GM23248 (cell line): ENCODE data around the gene EPHA3. TPM values are rescaled to one million over a fixed set of nuclear protein-coding genes. Genes with fewer than 3 reads are reported as not detected.

Experiments
- DNase-seq: peaks from one replicate; pipeline ENCODE4 v3.0.0-alpha.2; 2015
- H2AFZ ChIP-seq: fragments of 200-600 bp; sonication (generic); 2 replicates; pipeline ENCODE4 v1.6.1; 2016; ENCODE audit warnings: antibody characterized with exemption
- H3F3A ChIP-seq: fragments of 200-600 bp; sonication (generic); 2 replicates; pipeline ENCODE4 v1.6.1; 2016; ENCODE audit warnings: mild to moderate bottlenecking, antibody characterized with exemption, mixed run types; ENCODE audit not compliant: insufficient read depth
- H3K27ac ChIP-seq: fragments of 200-600 bp; sonication (generic); 2 replicates; pipeline ENCODE4 v1.5.1; 2016; ENCODE audit warnings: mild to moderate bottlenecking
- H3K27me3 ChIP-seq: fragments of 200-600 bp; sonication (generic); replicated peaks from 2 replicates; pipeline ENCODE4 v1.6.1; 2016; ENCODE audit warnings: mild to moderate bottlenecking; ENCODE audit not compliant: insufficient read depth
- H3K36me3 ChIP-seq: fragments of 200-600 bp; sonication (generic); 2 replicates; pipeline ENCODE4 v1.6.1; 2016; ENCODE audit warnings: low read depth, mild to moderate bottlenecking
- H3K4me1 ChIP-seq: fragments of 200-600 bp; sonication (generic); 2 replicates; pipeline ENCODE4 v1.6.1; 2016; ENCODE audit warnings: mild to moderate bottlenecking; ENCODE audit not compliant: insufficient read depth
- H3K4me2 ChIP-seq: fragments of 200-600 bp; sonication (generic); one replicate; pipeline ENCODE4 v1.6.1; 2016; ENCODE audit warnings: mild to moderate bottlenecking; ENCODE audit not compliant: unreplicated experiment
- H3K4me3 ChIP-seq: fragments of 200-600 bp; sonication (generic); 2 replicates; pipeline ENCODE4 v1.5.1; 2016; ENCODE audit warnings: mild to moderate bottlenecking
- H3K79me2 ChIP-seq: fragments of 200-600 bp; sonication (generic); 2 replicates; pipeline ENCODE4 v1.6.1; 2016; ENCODE audit warnings: mild to moderate bottlenecking; ENCODE audit not compliant: insufficient read depth
- H3K9ac ChIP-seq: fragments of 200-600 bp; sonication (generic); 2 replicates; pipeline ENCODE4 v1.6.1; 2016; ENCODE audit warnings: mild to moderate bottlenecking
- H3K9me2 ChIP-seq: fragments of 200-600 bp; sonication (generic); 2 replicates; pipeline ENCODE4 v1.6.1; 2016; ENCODE audit warnings: mixed run types, mild to moderate bottlenecking, moderate library complexity; ENCODE audit not compliant: insufficient read depth
- H3K9me3 ChIP-seq: fragments of 200-600 bp; sonication (generic); one replicate; pipeline ENCODE4 v1.6.1; 2017; ENCODE audit warnings: low read depth
- H4K20me1 ChIP-seq: fragments of 200-600 bp; sonication (generic); 2 replicates; pipeline ENCODE4 v1.6.0; 2016; ENCODE audit not compliant: insufficient read depth
- EZH2 ChIP-seq: fragments of 200-600 bp; sonication (generic); IDR thresholded peaks from 2 replicates; pipeline ENCODE4 v1.6.1; 2018; ENCODE audit warnings: antibody characterized with exemption, mild to moderate bottlenecking; ENCODE audit not compliant: insufficient read depth, poor library complexity, severe bottlenecking
- EZH2phosphoT487 ChIP-seq: fragments of 200-600 bp; sonication (generic); IDR thresholded peaks from 2 replicates; pipeline ENCODE4 v1.6.1; 2018; ENCODE audit warnings: antibody characterized with exemption, moderate library complexity, mild to moderate bottlenecking, low read depth; ENCODE audit not compliant: insufficient read depth
- WGBS, 2 experiments: methylation state at CpG; one replicate each; pipeline ENCODE4 v1.1.6; 2015 to 2017; ENCODE audit warnings: low lambda C conversion rate in 2 of 2, low coverage in 1 of 2; ENCODE audit errors: missing lambda C conversion rate in 2 of 2; 5-methylcytosine and 5-hydroxymethylcytosine counted together
- in situ Hi-C: fragments of 300-500 bp; cut with MboI; formaldehyde crosslinking; loops from 2 replicates; pipeline ENCODE4 v1.15.0; 2020
- polyA plus RNA-seq: library from polyadenylated mRNA; unstranded; fragments of >200 nt; fragmentation: Nextera tagmentation; extraction: Ambion mirVana; gene quantifications from 2 replicates; pipeline ENCODE4 v1.2.1, GENCODE V29; 2016
- total RNA-seq: library from RNA; depleted of rRNA; stranded (reverse); fragments of >200 nt; shearing (Covaris generic); gene quantifications from 2 replicates; pipeline ENCODE4 v1.2.3, GENCODE V29; 2014

EPHA3 gene
- total and polyA plus RNA-seq, 2 experiments from 2014 or later: under 0.01 to 0.05 TPM

- H2AFZ ChIP-seq: peak overlapping the region; percentile 9; the same call in 1 of the 2 replicates
- in situ Hi-C loops: no loop called here
- peak; percentile 95 for DNase-seq
- H3K9ac ChIP-seq: 0 out of 2 replicates have a peak overlapping the region, but pooled peaks have one; percentile 19
- TF ChIP-seq EZH2phosphoT487 (no peak), EZH2 (no peak)
- peak overlapping the region; percentile 54 for H3K4me2 ChIP-seq
- peaks cover 10% of the 10 kb centered on the region for H3F3A ChIP-seq
- no peak overlapping the region for H3K4me3 ChIP-seq
- H3K36me3 ChIP-seq: no peaks in the 10 kb centered on the region
- no peaks in the 10 kb centered on the region for H3K79me2 ChIP-seq
- H3K27ac ChIP-seq: peak overlapping the region; percentile 56
- H3K4me1 ChIP-seq: peaks cover 11% of the 10 kb centered on the region
- H4K20me1 ChIP-seq: no peaks in the 10 kb centered on the region
- no peaks in the 10 kb centered on the region for H3K27me3 ChIP-seq
- no peaks in the 10 kb centered on the region for H3K9me3 ChIP-seq
- no peaks in the 10 kb centered on the region for H3K9me2 ChIP-seq
These were observed 38.6 kb downstream of the EPHA3 start for GRCh38 chr3:89145995-89146394.

- Histone ChIP-seq H3K9me3 (no peaks in the 10 kb centered on the region), H3K9me2 (no peaks in the 10 kb centered on the region), H3K36me3 (no peaks in the 10 kb centered on the region), H3K4me2 (no peak overlapping the region), H3K79me2 (no peaks in the 10 kb centered on the region), H3F3A (no peaks in the 10 kb centered on the region), H3K4me3 (no peak overlapping the region), H4K20me1 (no peaks in the 10 kb centered on the region), H3K27ac (no peak overlapping the region), H3K27me3 (no peaks in the 10 kb centered on the region), H3K9ac (no peak overlapping the region), H3K4me1 (no peaks in the 10 kb centered on the region), H2AFZ (no peak overlapping the region)
- no peak for DNase-seq
- in situ Hi-C loops: no loop called here
- no peak for TF ChIP-seq EZH2phosphoT487
- TF ChIP-seq EZH2: no peak
These were observed 47.0 kb downstream of the EPHA3 start for GRCh38 chr3:89154416-89154815.

- 38 to 43% methylated on average over 6 of the region's 6 CpGs for WGBS, 2 experiments
- Histone ChIP-seq H3K27me3 (no peaks in the 10 kb centered on the region), H3K4me3 (0 out of 2 replicates have a peak overlapping the region, but pooled peaks have one; percentile 15), H3K4me2 (no peak overlapping the region), H3K4me1 (no peaks in the 10 kb centered on the region), H3K9me3 (no peaks in the 10 kb centered on the region), H3K9ac (no peak overlapping the region), H3K27ac (no peak overlapping the region), H4K20me1 (no peaks in the 10 kb centered on the region), H3F3A (no peaks in the 10 kb centered on the region), H3K36me3 (no peaks in the 10 kb centered on the region), H3K79me2 (no peaks in the 10 kb centered on the region), H3K9me2 (no peaks in the 10 kb centered on the region), H2AFZ (peak overlapping the region; percentile 35)
- TF ChIP-seq EZH2 (no peak), EZH2phosphoT487 (no peak)
- in situ Hi-C loops: no loop called here
- no peak for DNase-seq
These were observed 48.4 kb downstream of the EPHA3 start for GRCh38 chr3:89155811-89156210.

- DNase-seq: no peak
- H3K27ac ChIP-seq: no peak overlapping the region
- H4K20me1 ChIP-seq: no peaks in the 10 kb centered on the region
- in situ Hi-C loops: no loop called here
- H3K9me2 ChIP-seq: no peaks in the 10 kb centered on the region
- no peak overlapping the region for H3K4me2 ChIP-seq
- no peaks in the 10 kb centered on the region for H3K27me3 ChIP-seq
- H3K4me3 ChIP-seq: no peak overlapping the region
- no peak overlapping the region for H3K9ac ChIP-seq
- H3K36me3 ChIP-seq: no peaks in the 10 kb centered on the region
- H3K9me3 ChIP-seq: no peaks in the 10 kb centered on the region
- H3F3A ChIP-seq: no peaks in the 10 kb centered on the region
- H2AFZ ChIP-seq: no peak overlapping the region
- H3K4me1 ChIP-seq: no peaks in the 10 kb centered on the region
- WGBS, 2 experiments: 63 to 78% methylated on average over 3 of the region's 3 CpGs
- TF ChIP-seq EZH2phosphoT487 (no peak), EZH2 (no peak)
- no peaks in the 10 kb centered on the region for H3K79me2 ChIP-seq
These were observed 50.2 kb downstream of the EPHA3 start for GRCh38 chr3:89157575-89157974.

- no peaks in the 10 kb centered on the region for H3K36me3 ChIP-seq
- no peak overlapping the region for H3K27ac ChIP-seq
- in situ Hi-C loops: no loop called here
- no peak for DNase-seq
- 82 to 86% methylated on average over 2 of the region's 2 CpGs for WGBS, 2 experiments
- TF ChIP-seq EZH2phosphoT487 (no peak), EZH2 (no peak)
- H3K9ac ChIP-seq: no peak overlapping the region
- no peaks in the 10 kb centered on the region for H3K4me1 ChIP-seq
- no peaks in the 10 kb centered on the region for H3K9me3 ChIP-seq
- H4K20me1 ChIP-seq: no peaks in the 10 kb centered on the region
- no peaks in the 10 kb centered on the region for H3F3A ChIP-seq
- no peak overlapping the region for H2AFZ ChIP-seq
- H3K27me3 ChIP-seq: no peaks in the 10 kb centered on the region
- H3K4me3 ChIP-seq: no peak overlapping the region
- H3K4me2 ChIP-seq: no peak overlapping the region
- H3K9me2 ChIP-seq: no peaks in the 10 kb centered on the region
- H3K79me2 ChIP-seq: no peaks in the 10 kb centered on the region
These were observed 52.2 kb downstream of the EPHA3 start for GRCh38 chr3:89159605-89160004.
